Measurements from ENCODE around the gene PIK3CB. TPM values are rescaled to one million over a fixed set of nuclear protein-coding genes. Genes with fewer than 3 reads are reported as not detected.
A peak's percentile ranks its signal among the peaks of the same experiment; 100 is the strongest.
"Not testable (repeated sequence)": the region's sequence is repeated elsewhere in the genome, so short reads cannot be mapped to it uniquely, and the experiment has no call there.

The PIK3CB gene
- polyA plus RNA-seq, 6 donors from 2014 or later: 3.0 to 15.2 (median 10.9) TPM

DNA sequence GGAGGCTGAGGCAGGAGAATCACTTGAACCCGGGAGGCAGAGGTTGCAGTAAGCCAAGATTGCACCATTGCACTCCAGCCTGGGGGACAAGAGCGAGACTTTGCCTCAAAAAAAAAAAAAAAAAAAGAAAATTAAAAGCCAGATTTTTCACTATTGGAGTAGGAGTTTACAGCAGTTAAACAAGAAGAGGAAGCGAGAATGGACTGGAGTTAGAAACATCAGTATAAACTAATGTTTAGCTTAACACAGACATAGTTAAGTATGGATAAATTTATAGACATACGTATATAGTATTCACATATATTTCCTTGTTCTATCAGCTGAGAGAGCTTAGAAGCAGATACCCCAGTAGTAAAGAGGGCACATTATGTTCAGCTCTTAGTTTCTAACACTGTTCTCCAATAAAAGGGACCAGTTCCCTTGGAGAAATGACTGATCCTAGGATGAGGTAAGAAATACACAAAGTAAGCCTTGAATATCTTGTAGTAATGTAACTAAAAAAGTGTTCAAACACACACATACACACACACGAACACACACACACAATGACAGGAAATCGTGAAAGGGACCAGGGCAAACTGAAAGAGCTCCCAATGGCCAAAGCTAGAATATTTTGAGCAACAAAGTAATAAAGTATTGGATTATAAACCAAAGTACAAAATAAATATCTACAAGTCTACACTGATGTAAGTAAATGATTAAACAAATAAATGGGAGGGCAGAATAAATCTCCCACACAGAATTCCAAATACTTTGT lies 25.1 kb downstream of the PIK3CB start:
- Mint-ChIP-seq H3K27ac (peak overlapping the region in 2 of 6 donors; percentile 27 to 84), H3K27me3 (no peaks in the 10 kb centered on the region), H3K4me3 (no peak overlapping the region), H3K9me3 (peaks cover 0 to 1% (median 0%) of the 10 kb centered on the region in 7 donors), H3K36me3 (no peaks in the 10 kb centered on the region), H3K4me1 (peaks cover 10 to 27% (median 12%) of the 10 kb centered on the region in 3 donors)
- DNase-seq (no peak), ATAC-seq (ENCODE audit: low read depth in 2 of 2) (no peak)

DNA sequence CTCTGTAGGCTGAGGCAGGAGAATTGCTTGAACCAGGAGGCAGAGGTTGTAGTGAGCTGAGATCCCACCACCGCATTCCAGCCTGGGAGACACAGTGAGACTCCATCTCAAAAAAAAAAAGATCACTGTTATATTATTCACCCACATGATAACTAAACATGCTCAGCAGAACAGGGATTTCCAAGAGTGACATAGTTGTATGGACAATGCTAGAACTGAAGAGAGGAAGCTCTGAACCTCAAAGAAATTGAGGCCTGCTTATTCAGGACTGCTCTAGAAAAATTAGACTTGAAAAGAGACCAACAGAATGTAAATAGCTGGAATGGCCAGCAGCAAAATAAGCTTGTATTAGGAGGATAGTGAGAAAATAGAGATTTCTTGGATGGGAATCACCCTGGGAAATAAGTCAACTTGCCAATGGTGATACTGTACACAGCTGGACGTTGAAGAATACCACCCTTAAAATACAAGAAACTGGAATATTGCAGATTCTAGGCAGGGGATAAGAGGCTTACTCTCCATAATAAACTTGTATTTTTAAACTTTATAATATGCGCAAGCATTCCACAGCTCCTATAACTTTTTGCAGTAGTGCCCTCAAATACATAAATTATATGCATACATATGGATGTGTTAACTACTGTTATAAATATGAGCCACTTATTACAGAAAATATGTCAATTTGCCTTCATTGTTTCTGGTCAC lies 28.2 kb downstream of the PIK3CB start:
- Mint-ChIP-seq H3K9me3 (no peaks in the 10 kb centered on the region), H3K36me3 (no peaks in the 10 kb centered on the region), H3K27me3 (no peaks in the 10 kb centered on the region), H3K27ac (no peak overlapping the region), H3K4me1 (peaks cover 16 to 25% (median 23%) of the 10 kb centered on the region in 3 donors), H3K4me3 (no peak overlapping the region)
- no peak for ATAC-seq (ENCODE audit: low read depth in 2 of 2)
- no peak for DNase-seq

DNA sequence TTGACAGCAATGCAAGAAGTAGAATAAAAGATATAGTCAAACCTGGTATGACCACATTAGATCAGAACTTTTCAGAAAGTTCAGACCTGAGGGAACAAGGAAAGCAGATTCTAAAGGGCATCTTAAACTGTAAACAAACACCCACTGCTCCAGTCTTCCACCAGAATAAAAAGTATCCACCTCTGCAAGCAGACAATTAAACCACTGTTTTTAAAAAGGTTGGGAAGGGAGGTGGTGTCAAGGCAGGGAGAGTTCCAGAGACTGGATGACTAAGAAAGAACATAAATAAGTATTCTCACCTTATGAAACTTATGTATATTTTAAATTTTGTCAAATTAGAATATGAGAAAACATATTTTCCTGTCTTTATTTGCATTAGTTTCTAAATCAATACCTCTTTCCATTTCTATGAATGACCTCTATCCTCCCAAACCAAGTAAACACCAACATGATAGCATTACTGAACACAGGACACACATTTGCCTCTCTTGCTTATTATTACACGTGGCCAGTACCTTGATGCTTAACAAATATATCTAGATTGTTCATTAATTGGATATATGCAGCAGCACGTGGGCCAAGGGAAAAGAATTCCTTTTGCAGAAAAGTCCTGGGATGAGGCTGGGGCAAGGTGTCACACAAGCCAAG lies 31.6 kb downstream of the PIK3CB start:
- peaks cover 0 to 4% (median 0%) of the 10 kb centered on the region in 7 donors for H3K9me3 Mint-ChIP-seq
- H3K4me3 Mint-ChIP-seq: no peak overlapping the region
- no peak for ATAC-seq (ENCODE audit: low read depth in 2 of 2)
- DNase-seq: no peak
- H3K27ac Mint-ChIP-seq: peak overlapping the region in 1 of 6 donors; percentile 51
- no peaks in the 10 kb centered on the region for H3K27me3 Mint-ChIP-seq
- H3K4me1 Mint-ChIP-seq: peaks cover 13 to 31% (median 13%) of the 10 kb centered on the region in 3 donors
- H3K36me3 Mint-ChIP-seq: peaks cover 0 to 8% of the 10 kb centered on the region in 2 donors

DNA sequence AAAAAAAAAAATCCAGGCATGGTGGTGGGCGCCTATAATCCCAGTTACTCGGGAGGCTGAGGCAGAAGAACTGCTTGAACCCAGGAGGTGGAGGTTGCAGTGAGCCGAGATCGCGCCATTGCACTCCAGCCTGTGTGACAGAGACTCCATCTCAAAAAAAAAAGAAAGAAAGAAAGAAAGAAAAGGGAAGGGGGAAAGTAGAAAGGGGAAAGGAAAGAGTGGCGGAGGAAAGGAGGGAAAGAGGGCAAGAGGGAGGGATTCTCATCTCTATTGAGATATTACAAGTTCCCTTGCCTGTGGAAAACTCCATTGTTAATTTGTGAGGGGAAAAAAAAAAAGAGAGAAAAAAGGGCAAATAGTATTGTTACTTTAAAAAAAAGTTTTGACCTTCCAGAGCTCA lies 32.5 kb downstream of the PIK3CB start:
- H3K36me3 Mint-ChIP-seq; H3K27me3 Mint-ChIP-seq; DNase-seq; ATAC-seq (ENCODE audit: low read depth in 2 of 2); H3K4me3 Mint-ChIP-seq; H3K9me3 Mint-ChIP-seq: not testable (repeated sequence)
- Mint-ChIP-seq H3K4me1 (peaks cover 11 to 31% (median 18%) of the 10 kb centered on the region in 3 donors), H3K27ac (peak overlapping the region in 3 of 6 donors; percentile 32 to 87 (median 61))

DNA sequence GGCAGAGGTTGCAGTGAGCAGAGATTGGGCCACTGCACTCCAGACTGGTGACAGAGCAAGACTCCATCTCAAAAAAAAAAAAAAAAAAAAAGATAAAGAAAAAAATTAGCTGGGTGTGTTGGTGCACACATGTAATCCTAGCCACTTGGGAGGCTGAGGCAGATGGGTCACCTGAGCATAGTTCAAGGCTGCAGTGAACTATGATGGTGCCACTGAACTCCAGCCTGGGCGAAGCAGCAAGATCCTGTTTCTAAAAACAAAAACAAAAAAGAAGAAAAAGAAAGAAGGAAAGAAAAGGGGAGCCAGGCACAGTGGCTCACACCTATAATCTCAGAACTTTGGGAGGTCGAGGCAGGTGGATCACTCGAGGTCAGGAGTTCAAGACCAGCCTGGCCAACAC lies 32.9 kb downstream of the PIK3CB start:
- no peak for DNase-seq
- no peak for ATAC-seq (ENCODE audit: low read depth in 2 of 2)
- H3K4me1 Mint-ChIP-seq: peaks cover 11 to 34% (median 18%) of the 10 kb centered on the region in 3 donors

DNA sequence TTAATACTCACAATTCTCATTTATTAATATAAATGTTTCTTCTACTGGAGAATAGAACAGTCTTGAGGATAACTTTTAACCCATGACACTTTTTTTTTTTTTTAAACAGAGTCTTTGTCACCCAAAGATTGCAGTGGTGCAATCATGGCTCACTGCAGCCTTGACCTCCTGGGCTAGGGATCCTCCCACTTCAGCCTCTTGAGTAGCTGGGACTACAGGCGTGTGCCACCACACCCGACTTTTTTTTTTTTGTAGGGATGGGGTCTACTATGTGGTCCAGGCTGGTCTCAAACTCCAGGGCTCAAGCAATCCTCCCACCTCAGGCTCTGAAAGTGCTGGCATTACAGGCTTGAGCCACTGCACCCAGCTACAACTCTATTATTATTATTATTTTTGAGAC lies 34.5 kb downstream of the PIK3CB start:
- Mint-ChIP-seq H3K36me3 (peaks cover 5 to 8% of the 10 kb centered on the region in 2 donors), H3K4me1 (peaks cover 5 to 32% (median 18%) of the 10 kb centered on the region in 3 donors), H3K27ac (no peak overlapping the region), H3K9me3 (peaks cover 0 to 4% (median 0%) of the 10 kb centered on the region in 7 donors), H3K4me3 (no peak overlapping the region), H3K27me3 (no peaks in the 10 kb centered on the region)
- ATAC-seq (ENCODE audit: low read depth in 2 of 2): no peak
- no peak for DNase-seq

More for the DNA sequence above, 32.9 kb downstream of the PIK3CB start:
- H3K27me3 Mint-ChIP-seq: no peaks in the 10 kb centered on the region
- peak overlapping the region in 2 of 6 donors; percentile 32 to 87 for H3K27ac Mint-ChIP-seq
- no peak overlapping the region for H3K4me3 Mint-ChIP-seq
- H3K36me3 Mint-ChIP-seq: peaks cover 2 to 8% of the 10 kb centered on the region in 2 donors
- H3K9me3 Mint-ChIP-seq: peaks cover 0 to 4% (median 0%) of the 10 kb centered on the region in 7 donors

DNA sequence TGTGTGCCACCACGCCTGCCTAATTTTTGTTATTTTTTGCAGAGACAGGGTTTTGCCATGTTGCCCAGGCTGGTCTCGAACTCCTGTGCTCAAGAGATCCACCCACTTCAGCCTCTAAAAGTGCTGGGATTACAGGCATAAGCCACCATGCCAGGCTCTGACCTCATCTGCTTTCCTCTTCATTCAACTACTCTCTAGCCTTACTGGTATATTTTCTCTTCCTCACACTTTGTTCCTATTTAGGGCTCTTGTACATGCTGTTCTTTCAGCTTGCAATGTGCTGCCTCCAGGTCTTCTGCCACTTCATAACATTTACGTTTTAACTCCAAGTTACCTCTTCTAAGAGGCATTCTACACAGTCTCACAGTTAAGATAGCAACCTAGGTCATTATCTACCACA lies 34.9 kb downstream of the PIK3CB start:
- Mint-ChIP-seq H3K4me1 (peaks cover 5 to 32% (median 18%) of the 10 kb centered on the region in 3 donors), H3K4me3 (no peak overlapping the region), H3K36me3 (peaks cover 5 to 8% of the 10 kb centered on the region in 2 donors), H3K27ac (peak overlapping the region in 1 of 6 donors; percentile 23), H3K9me3 (peaks cover 0 to 4% (median 0%) of the 10 kb centered on the region in 7 donors), H3K27me3 (no peaks in the 10 kb centered on the region)
- no peak for ATAC-seq (ENCODE audit: low read depth in 2 of 2)
- no peak for DNase-seq

DNA sequence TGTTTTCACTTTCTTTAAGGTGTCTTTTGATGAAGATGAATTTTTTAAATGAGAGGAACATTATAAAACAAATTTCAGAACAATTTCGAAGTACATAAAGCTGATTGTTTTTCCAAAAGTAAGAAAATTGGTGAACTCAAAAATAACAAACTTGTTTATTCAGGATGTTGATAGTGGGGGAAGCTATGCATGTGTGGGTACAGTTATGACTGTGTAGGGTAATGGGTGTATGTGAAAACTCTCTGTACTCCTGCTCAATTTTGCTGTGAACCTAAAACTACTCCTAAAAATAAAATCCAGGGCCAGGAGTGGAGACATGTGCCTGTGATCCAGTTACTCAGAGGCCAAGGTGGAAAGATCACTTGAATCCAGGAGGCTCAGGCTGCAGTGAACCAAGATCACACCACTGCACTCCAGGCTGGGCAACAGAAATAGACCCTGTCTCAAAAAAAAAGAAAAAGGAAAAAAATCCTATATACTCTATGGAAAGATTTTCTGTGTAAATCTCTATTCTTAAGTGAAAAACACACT lies 37.2 kb downstream of the PIK3CB start:
- Mint-ChIP-seq H3K36me3 (peaks cover 5 to 22% of the 10 kb centered on the region in 2 donors), H3K27ac (peak overlapping the region in 2 of 6 donors; percentile 28 to 66), H3K27me3 (no peaks in the 10 kb centered on the region), H3K4me3 (no peak overlapping the region), H3K4me1 (peaks cover 5 to 25% (median 18%) of the 10 kb centered on the region in 3 donors), H3K9me3 (peaks cover 0 to 4% (median 0%) of the 10 kb centered on the region in 7 donors)
- no peak for DNase-seq
- ATAC-seq (ENCODE audit: low read depth in 2 of 2): no peak

DNA sequence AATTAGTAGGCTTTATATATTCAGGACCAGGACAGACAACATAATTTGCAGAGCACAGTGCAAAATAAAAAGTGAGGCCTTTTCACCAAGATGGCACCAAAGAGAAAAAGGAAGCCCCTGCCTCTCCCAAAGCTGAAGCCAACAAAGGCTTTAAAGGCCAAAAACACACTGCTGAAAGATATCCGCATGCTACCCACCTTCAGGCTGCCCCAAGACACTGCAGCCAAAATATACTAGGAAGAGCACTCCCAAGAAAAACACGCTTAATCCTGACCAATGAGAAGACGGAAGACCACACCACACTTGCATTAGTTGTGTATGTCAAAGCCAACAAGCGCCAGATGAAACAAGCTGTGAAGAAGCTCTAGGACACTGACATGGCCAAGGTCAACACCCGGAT lies 38.0 kb downstream of the PIK3CB start:
- H3K4me3 Mint-ChIP-seq: no peak overlapping the region
- H3K27me3 Mint-ChIP-seq: no peaks in the 10 kb centered on the region
- H3K27ac Mint-ChIP-seq: no peak overlapping the region
- no peak for DNase-seq
- no peak for ATAC-seq (ENCODE audit: low read depth in 2 of 2)
- H3K36me3 Mint-ChIP-seq: peaks cover 5 to 24% of the 10 kb centered on the region in 2 donors
- peaks cover 0 to 4% (median 0%) of the 10 kb centered on the region in 7 donors for H3K9me3 Mint-ChIP-seq
- H3K4me1 Mint-ChIP-seq: peaks cover 0 to 20% (median 12%) of the 10 kb centered on the region in 3 donors

DNA sequence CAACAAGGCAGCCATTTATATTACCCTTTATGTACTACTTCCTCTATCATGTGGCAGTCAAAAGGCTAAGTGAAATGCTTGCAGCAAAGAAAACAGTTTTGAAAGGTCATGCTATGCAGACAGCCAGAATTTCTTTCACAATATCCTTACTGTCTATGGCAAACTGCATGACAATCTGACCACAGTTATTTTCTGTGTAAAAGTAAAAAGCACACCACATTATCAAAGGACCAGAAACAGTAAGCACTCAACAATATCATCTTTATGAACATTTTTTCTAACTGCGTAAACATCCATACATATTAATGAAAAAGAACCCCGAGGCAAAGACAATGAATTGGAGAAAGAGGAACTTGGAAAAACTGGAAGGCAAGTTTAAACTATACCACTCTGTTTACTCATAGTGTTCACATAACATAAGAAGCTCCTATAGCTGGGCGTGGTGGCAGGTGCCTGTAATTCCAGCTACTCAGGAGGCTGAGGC lies 47.9 kb downstream of the PIK3CB start:
- DNase-seq: no peak
- Mint-ChIP-seq H3K9me3 (peaks cover 0 to 1% (median 0%) of the 10 kb centered on the region in 7 donors), H3K4me1 (peaks cover 2 to 14% (median 12%) of the 10 kb centered on the region in 3 donors), H3K27me3 (no peaks in the 10 kb centered on the region), H3K27ac (peak overlapping the region in 3 of 6 donors; percentile 0 to 74 (median 35)), H3K36me3 (peaks cover 12 to 13% of the 10 kb centered on the region in 2 donors), H3K4me3 (no peak overlapping the region)
- no peak for ATAC-seq (ENCODE audit: low read depth in 2 of 2)

DNA sequence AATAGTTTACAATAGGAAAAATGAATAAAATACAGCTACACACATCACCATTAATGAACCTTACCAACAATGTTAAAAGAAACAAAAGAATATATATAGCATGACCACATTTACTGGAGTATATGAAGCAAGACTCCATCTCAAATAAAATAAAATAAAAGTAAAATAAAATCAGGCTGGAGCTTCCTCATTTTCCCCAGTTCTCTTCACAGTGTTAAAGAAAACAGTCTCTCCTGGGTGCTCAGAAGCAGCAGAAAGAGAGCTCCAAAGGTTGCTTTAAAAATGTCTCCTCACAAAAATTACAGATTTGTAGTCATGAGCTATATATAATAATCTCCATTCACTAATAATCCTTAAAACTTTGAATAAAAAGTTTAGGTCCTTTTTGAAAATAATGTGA lies 48.8 kb downstream of the PIK3CB start:
- H3K27ac Mint-ChIP-seq: no peak overlapping the region

DNA sequence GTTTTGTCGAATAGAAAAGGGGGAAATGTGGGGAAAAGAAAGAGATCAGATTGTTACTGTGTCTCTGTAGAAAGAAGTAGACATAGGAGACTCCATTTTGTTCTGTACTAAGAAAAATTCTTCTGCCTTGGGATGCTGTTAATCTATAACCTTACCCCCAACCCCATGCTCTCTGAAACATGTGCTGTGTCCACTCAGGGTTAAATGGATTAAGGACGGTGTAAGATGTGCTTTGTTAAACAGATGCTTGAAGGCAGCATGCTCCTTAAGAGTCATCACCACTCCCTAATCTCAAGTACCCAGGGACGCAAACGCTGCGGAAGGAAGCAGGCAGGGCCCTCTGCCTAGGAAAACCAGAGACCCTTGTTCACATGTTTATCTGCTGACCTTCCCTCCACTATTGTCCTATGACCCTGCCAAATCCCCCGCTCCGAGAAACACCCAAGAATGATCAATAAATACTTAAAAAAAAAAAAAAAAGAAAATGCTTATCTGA lies 49.3 kb downstream of the PIK3CB start:
- peaks cover 0 to 12% of the 10 kb centered on the region in 2 donors for H3K36me3 Mint-ChIP-seq
- H3K9me3 Mint-ChIP-seq; ATAC-seq (ENCODE audit: low read depth in 2 of 2); DNase-seq; H3K27me3 Mint-ChIP-seq; H3K4me3 Mint-ChIP-seq; H3K4me1 Mint-ChIP-seq: not testable (repeated sequence)
- peak overlapping the region in 1 of 6 donors; percentile 89 for H3K27ac Mint-ChIP-seq

More for the DNA sequence above, 48.8 kb downstream of the PIK3CB start:
- Mint-ChIP-seq H3K9me3 (peaks cover 0 to 1% (median 0%) of the 10 kb centered on the region in 7 donors), H3K4me1 (peaks cover 2 to 9% (median 6%) of the 10 kb centered on the region in 3 donors), H3K27me3 (no peaks in the 10 kb centered on the region), H3K36me3 (peaks cover 4 to 12% of the 10 kb centered on the region in 2 donors), H3K4me3 (no peak overlapping the region)
- ATAC-seq (ENCODE audit: low read depth in 2 of 2) (no peak), DNase-seq (no peak)

DNA sequence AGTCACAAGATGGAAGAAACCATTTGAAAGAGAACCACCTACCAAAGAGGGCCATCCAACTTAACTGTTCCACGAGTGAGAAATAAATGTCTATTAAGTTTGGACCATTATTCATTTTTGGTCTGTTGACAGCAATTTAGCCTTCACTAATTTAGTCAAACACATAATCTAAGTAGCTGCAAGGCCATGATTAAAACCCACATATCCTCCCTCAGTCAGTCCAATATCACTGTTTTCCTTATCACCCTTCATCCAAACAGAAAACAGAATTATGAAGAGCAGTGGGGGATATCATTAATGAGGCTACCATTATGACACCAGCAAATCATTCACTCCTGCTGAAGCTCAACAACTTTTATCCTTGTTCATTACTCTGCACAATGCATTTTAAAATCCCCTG lies 52.0 kb downstream of the PIK3CB start:
- peaks cover 14 to 18% (median 17%) of the 10 kb centered on the region in 3 donors for H3K4me1 Mint-ChIP-seq
- H3K36me3 Mint-ChIP-seq: peaks cover 0 to 17% of the 10 kb centered on the region in 2 donors
- ATAC-seq (ENCODE audit: low read depth in 2 of 2) (no peak), DNase-seq (no peak)
- no peaks in the 10 kb centered on the region for H3K27me3 Mint-ChIP-seq
- H3K27ac Mint-ChIP-seq: no peak overlapping the region
- no peaks in the 10 kb centered on the region for H3K9me3 Mint-ChIP-seq
- no peak overlapping the region for H3K4me3 Mint-ChIP-seq
